Heart left ventricle (tissue), 16 donors: Measurements from ENCODE around the gene DDX4. TPM values are rescaled to one million over a fixed set of nuclear protein-coding genes. Genes with fewer than 3 reads are reported as not detected.

Experiments
- ATAC-seq, 4 donors: fragments of 200-7000 bp; cut with Tn5 transposase; one replicate each; pipeline ENCODE4 v1.9.1; 2020 to 2022; ENCODE audit warnings: moderate library complexity in 4 of 4, mild to moderate bottlenecking in 3 of 4, moderate number of reproducible peaks in 1 of 4
- DNase-seq, 5 donors: peaks; one replicate each; pipeline ENCODE4 v3.0.0-alpha.2; 2020
- H3K27ac ChIP-seq, 12 donors: fragments of 200-600 bp; sonication (generic) in 4 of 12; one replicate each; pipeline versions ENCODE4 v1.5.0 to v1.8.0; 2016 to 2022; ENCODE audit warnings: mild to moderate bottlenecking in 2 of 12
- H3K27me3 ChIP-seq, 9 donors: fragments of 200-600 bp; sonication (generic) in 2 of 9; one replicate each; pipeline versions ENCODE4 v1.5.1 to v1.8.0; 2016 to 2022; ENCODE audit warnings: mild to moderate bottlenecking in 3 of 9
- H3K36me3 ChIP-seq, 9 donors: fragments of 200-600 bp; sonication (generic) in 2 of 9; one replicate each; pipeline versions ENCODE4 v1.5.0 to v1.8.0; 2018 to 2022; ENCODE audit warnings: mild to moderate bottlenecking in 2 of 9
- H3K4me1 ChIP-seq, 12 donors: fragments of 200-600 bp; sonication (generic) in 4 of 12; one replicate each; pipeline versions ENCODE4 v1.5.0 to v1.8.0; 2016 to 2022; ENCODE audit warnings: mild to moderate bottlenecking in 3 of 12
- H3K4me3 ChIP-seq, 12 donors: fragments of 200-600 bp; sonication (generic) in 4 of 12; one replicate each; pipeline versions ENCODE4 v1.5.0 to v1.8.0; 2017 to 2022; ENCODE audit warnings: mild to moderate bottlenecking in 9 of 12, moderate library complexity in 4 of 12
- H3K9me3 ChIP-seq, 12 donors: fragments of 200-600 bp; sonication (generic) in 4 of 12; one replicate each; pipeline versions ENCODE4 v1.5.0 to v1.8.0; 2016 to 2022; ENCODE audit warnings: mild to moderate bottlenecking in 1 of 12
- CTCF ChIP-seq, 12 donors: fragments of 200-600 bp; sonication (generic) in 4 of 12; IDR thresholded peaks; one replicate each; pipeline versions ENCODE4 v1.5.0 to v1.8.0; 2018 to 2022; ENCODE audit warnings: antibody characterized with exemption in 12 of 12, mild to moderate bottlenecking in 5 of 12
- POLR2A ChIP-seq, 2 donors: fragments of 450-650 bp; IDR thresholded peaks; one replicate each; pipeline ENCODE4 v1.6.1; 2017; ENCODE audit warnings: antibody characterized with exemption in 2 of 2, mild to moderate bottlenecking in 2 of 2, moderate library complexity in 2 of 2
- WGBS, 4 donors: extraction: QIAGEN DNeasy Blood & Tissue Kit in 2 of 4; methylation state at CpG; one replicate each; pipeline versions ENCODE4 v1.1.5 to v1.1.7; 2013 to 2018; 5-methylcytosine and 5-hydroxymethylcytosine counted together
- intact Hi-C, 10 donors: fragments of 100-400 bp; cut with DNase I; formaldehyde crosslinking; loops; one replicate each; pipeline versions ENCODE4 v1.11.1 to v1.14.2; 2022
- polyA plus RNA-seq, 2 donors: library from polyadenylated mRNA; stranded (reverse); fragments of 200-250 nt; gene quantifications; one replicate each; pipeline ENCODE4 v1.2.3, GENCODE V29; 2013
- total RNA-seq, 9 donors: library from RNA; depleted of rRNA in 2 of 9; stranded (reverse); fragments of >200 nt in 2 of 9; fragmentation: NEBNext Ultra II Directional in 3 of 9; extraction: Animal tissue kit (Norgen Biotek cat#: 25700) in 3 of 9; gene quantifications; one replicate each; pipeline versions ENCODE4 v1.1.0 to v1.2.4, GENCODE V29; 2016 to 2023
- donor health status: ischemic (EF 13 %, LVEDD 7.1; RV severe dilation, severe dysfunction).
- donor health status: healthy with polysubstance abuse.
- donor health status: DM: no; HTN: yes; CAD: no.
- donor health status: DM: no; HTN: no; CAD: no.
- donor health status: ischemic (EF 25% LVEDD 6.9; RV normal size, moderate dysfunction).
- donor health status: ischemic (EF 25% LVEDD 5.7; RV mildly dilated, moderate dysfunction).
- donor health status: healthy.
- donor health status: DM: yes; HTN: yes; CAD: no.
- donor health status: ischemic (EF 35%, LVEDD 5.7; RV mildly dilated, moderate dysfunction).
- donor health status: nonischemic (EF 11% LVEDD 7.7; RV severe dilation, severe dysfunction).
- donor health status: DM: yes; HTN: yes; CAD: no.
- donor health status: PGD.
- donor health status: ischemic (EF 29% LVEDD 5.4; RV normal size, mild dysfunction).
- donor health status: nonischemic (EF 23%, LVEDD 6.1; RV moderate dilation, normal function).

DDX4 gene
- total and polyA plus RNA-seq, 11 donors, result not detected

DNA sequence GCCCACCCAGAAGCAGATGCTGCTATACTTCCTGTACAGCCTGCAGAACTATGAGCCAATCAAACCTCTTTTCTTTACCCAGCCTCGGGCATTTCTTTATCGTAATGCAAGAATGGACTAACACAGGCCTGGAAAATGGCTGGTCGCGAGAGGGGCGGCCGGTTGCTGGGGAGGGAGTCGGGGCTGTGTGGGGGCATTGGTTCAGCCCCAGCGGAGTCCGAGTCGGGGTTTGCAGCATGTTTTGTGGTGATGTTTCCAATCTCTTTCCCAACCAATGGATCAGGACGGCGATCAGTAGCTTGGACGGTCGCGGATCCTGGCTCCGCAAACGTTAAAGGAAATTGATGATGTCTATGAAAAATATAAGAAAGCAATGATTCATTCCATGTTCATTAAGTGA lies 94.6 kb downstream of the DDX4 start:
- intact Hi-C loops, result no loop called here

DNA sequence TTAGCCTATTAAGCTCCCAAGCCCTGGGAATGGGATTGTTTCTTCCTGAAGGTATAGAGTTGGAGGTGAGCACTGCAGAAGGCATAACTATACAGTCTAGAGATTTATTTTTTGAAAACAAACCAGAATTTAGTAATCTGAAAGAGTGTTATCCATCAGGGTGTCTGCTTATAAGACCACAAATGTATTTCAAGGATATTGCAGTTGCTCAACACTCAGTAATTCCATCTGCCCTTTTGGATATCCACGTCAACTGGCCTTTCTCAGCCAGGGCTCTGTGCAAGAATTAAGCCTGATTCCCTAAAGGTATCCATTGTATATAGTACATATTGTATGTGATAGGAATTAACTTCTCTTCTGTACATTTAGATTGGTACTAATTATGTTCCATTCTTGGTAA lies 98.3 kb downstream of the DDX4 start:
- Histone ChIP-seq H3K27ac (no peak overlapping the region), H3K27me3 (no peaks in the 10 kb centered on the region), H3K4me3 (no peak overlapping the region), H3K4me1 (no peaks in the 10 kb centered on the region), H3K36me3 (no peaks in the 10 kb centered on the region), H3K9me3 (no peaks in the 10 kb centered on the region)
- DNase-seq (no peak), ATAC-seq (no peak)
- intact Hi-C loops, result no loop called here
- TF ChIP-seq CTCF (IDR thresholded peaks at IDR 0.05), result no peak
- TF ChIP-seq POLR2A (IDR thresholded peaks at IDR 0.05), result no peak
- 85 to 95% (median 88%) methylated on average over 1 of the region's 1 CpG for WGBS, 4 donors

More for the DNA sequence above, 94.6 kb downstream of the DDX4 start:
- Histone ChIP-seq H3K27me3 (no peaks in the 10 kb centered on the region), H3K4me1 (no peaks in the 10 kb centered on the region), H3K4me3 (no peak overlapping the region), H3K27ac (no peak overlapping the region), H3K9me3 (no peaks in the 10 kb centered on the region), H3K36me3 (no peaks in the 10 kb centered on the region)
- ATAC-seq, result no peak
- 96 to 97% (median 96%) methylated on average over 17 of the region's 17 CpGs for WGBS, 4 donors
- no peak for TF ChIP-seq CTCF (IDR thresholded peaks at IDR 0.05)
- no peak for TF ChIP-seq POLR2A (IDR thresholded peaks at IDR 0.05)
- no peak for DNase-seq

DNA sequence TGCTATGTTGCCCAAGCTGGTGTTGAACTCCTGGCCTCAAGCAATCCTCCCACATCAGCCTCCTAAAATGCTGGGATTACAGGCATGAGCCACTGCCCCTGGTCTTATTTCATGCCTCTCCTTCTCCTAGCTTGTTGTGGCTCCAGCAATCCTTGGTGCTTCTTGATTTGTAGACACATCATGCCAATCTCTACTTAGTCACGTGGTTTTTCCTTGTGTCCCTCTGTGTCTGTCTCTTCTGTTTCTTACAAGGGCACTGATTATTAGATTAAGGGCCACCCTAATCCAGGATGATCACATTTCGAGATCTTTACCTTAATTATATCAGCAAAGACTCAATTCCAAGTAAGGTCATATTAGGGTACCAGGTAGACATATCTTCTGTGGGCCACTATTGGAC lies 104.1 kb downstream of the DDX4 start:
- no peaks in the 10 kb centered on the region for H3K36me3 ChIP-seq
- intact Hi-C loops, result no loop called here
- no peaks in the 10 kb centered on the region for H3K4me1 ChIP-seq
- TF ChIP-seq POLR2A (IDR thresholded peaks at IDR 0.05) (no peak), CTCF (IDR thresholded peaks at IDR 0.05) (no peak)
- no peak for DNase-seq
- H3K27me3 ChIP-seq, result no peaks in the 10 kb centered on the region
- WGBS, 4 donors, result 74 to 82% (median 77%) methylated on average over 2 of the region's 2 CpGs
- no peak overlapping the region for H3K27ac ChIP-seq
- H3K9me3 ChIP-seq, result peaks cover 0 to 18% (median 0%) of the 10 kb centered on the region in 12 donors
- no peak for ATAC-seq
- H3K4me3 ChIP-seq, result no peak overlapping the region

DNA sequence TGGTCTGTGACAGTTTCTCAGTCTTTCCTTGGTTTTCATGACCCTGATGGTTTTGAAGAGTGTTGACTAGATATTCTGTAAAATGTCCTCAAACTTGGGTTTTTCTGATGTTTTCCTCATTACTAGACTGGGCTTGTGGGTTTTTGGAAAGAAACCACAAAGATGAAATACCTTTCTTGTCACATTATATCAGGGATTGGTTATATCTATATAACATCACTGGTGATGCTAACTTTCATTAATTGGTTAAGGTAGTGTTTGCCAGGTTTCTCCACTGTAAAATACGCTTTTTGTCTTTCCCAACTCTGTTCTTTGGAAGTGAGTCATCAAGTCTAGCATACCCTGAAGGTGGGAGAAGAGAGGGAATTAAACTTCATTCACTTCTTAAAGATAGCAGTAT lies 110.0 kb downstream of the DDX4 start:
- intact Hi-C loops, result no loop called here
- no peak for ATAC-seq
- Histone ChIP-seq H3K4me3 (no peak overlapping the region), H3K4me1 (peaks cover 0 to 12% (median 0%) of the 10 kb centered on the region in 12 donors), H3K9me3 (peaks cover 0 to 18% (median 0%) of the 10 kb centered on the region in 12 donors), H3K36me3 (no peaks in the 10 kb centered on the region), H3K27ac (no peak overlapping the region), H3K27me3 (no peaks in the 10 kb centered on the region)
- no peak for DNase-seq
- 84 to 96% (median 90%) methylated on average over 1 of the region's 1 CpG for WGBS, 4 donors
- TF ChIP-seq CTCF (IDR thresholded peaks at IDR 0.05) (no peak), POLR2A (IDR thresholded peaks at IDR 0.05) (no peak)
